A673 (cell line): ENCODE measurements around the gene GAPDH.

Experiments used
- CTCF ChIP-seq: fragments of 300-800, 200-600 bp; sonication (generic); conservative IDR thresholded peaks from 2 replicates; pipeline ENCODE4 v1.5.1; 2017; ENCODE audit warnings: low read depth, mild to moderate bottlenecking, antibody characterized with exemption, low read length, moderate library complexity, mixed read lengths
- EZH2 ChIP-seq: fragments of 200-600 bp; sonication (generic); IDR thresholded peaks from 2 replicates; pipeline ENCODE4 v1.6.1; 2017; ENCODE audit warnings: borderline replicate concordance, low read depth, mild to moderate bottlenecking, mixed read lengths, antibody characterized with exemption, low read length; ENCODE audit not compliant: poor library complexity, severe bottlenecking

GRCh38 chr12:6533653-6533922, 729 bp upstream of the GAPDH start:
- TF ChIP-seq CTCF (no peak), EZH2 (no peak)
